ENCODE data around the gene CHST11. TPM values are rescaled to one million over a fixed set of nuclear protein-coding genes. Genes with fewer than 3 reads are reported as not detected.

CHST11 gene
- total RNA-seq, 1 experiment from 2014 or later: 3.8 TPM

- DNase-seq (ENCODE audit: low spot score): no peak
These were observed 171.5 kb downstream of the CHST11 start for GRCh38 chr12:104627990-104628830.

DNA sequence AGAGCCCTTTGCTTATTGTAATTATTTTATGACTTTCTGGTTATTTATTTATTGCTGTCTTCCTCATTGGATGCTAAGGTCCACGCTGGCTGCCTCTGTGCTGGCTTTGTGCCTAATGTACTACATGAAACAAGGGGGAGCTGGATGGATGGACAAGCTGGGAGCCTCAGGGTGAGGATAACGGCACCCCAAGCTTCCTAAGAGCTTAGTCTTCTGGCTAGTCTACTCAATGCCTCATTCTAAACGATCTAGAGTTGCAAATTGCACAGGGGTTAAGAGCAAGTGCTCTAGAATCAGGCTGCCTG is 172.0 kb downstream of the CHST11 start:
- no peak for DNase-seq (ENCODE audit: low spot score)

GRCh38 chr12:104630230-104630670 is 173.5 kb downstream of the CHST11 start:
- DNase-seq (ENCODE audit: low spot score): no peak

GRCh38 chr12:104631867-104632266 is 175.1 kb downstream of the CHST11 start:
- no peak for DNase-seq (ENCODE audit: low spot score)

- no peak for DNase-seq (ENCODE audit: low spot score)
These were observed 176.0 kb downstream of the CHST11 start for GRCh38 chr12:104632724-104633201.

DNA sequence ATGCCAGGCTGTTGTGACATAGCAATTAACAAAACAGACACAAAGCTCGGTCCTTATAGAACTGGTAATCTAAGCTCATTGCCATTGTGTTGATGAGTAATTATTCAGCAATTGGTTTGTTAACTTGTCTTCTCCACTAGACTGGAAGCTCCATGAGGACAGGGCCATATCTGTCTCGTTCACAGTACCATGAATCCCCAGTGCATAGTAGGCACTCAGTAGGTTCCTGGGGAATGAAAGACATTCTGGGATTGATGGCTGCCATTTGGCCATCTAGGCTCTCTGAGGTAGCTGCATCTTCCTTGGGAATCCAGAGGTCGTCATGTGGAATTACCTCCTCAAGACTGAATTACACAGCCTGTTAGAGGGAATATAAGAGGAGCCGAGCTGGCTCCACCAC is 177.3 kb downstream of the CHST11 start:
- no peak for DNase-seq (ENCODE audit: low spot score)

GRCh38 chr12:104634852-104635251 is 178.1 kb downstream of the CHST11 start:
- DNase-seq (ENCODE audit: low spot score): no peak

- DNase-seq (ENCODE audit: low spot score): no peak
These were observed 179.0 kb downstream of the CHST11 start for GRCh38 chr12:104635607-104636343.

DNA sequence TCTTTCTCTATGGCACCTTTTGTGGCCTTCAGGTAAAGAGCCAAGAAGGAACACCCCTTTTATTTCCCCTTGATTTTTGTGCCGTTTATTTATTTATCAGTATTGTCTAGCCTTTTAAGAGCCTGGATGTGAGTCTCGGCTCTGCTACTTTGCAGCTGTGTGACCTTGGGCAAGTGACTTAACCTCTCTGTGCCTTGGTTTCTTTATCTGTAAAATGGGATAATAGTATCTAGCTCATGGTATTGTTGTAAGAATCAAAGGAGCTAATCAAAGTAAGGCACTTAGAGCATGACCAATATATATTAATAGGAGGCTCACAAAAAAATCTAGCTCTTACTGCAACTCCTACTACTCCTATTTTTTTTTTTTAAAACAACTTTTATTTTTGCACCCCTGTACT is 179.7 kb downstream of the CHST11 start:
- no peak for DNase-seq (ENCODE audit: low spot score)

- DNase-seq (ENCODE audit: low spot score): no peak
These were observed 180.9 kb downstream of the CHST11 start for GRCh38 chr12:104637604-104638003.

DNA sequence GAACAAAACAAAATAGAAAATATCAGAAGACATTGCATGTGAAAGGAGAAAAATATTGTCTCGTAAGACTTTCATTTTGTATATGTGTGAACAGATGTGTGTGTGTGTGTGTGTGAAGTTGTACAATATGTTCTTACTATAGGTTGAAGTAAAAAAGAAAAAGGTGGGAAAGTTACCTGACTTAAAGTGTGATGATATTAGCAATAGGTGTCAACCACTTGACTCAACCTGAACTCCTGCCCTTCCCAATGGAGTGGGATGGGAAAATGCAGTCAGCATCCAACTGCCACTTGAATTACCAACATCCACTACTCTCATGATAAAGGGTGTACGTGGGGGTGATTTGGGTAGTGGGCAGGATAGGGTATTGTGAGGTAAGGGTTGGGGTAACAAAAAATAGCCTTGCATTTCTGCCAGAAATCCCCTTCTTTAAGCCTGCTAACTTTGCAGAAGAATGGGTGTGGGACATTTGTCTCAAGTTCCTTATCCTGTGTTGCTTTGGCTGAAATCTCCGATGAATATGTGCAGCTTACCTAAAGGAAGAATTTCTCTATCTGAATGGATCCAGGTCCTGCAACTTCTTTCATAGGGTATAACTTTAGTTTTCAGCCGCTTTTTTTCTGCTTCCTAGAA is 181.6 kb downstream of the CHST11 start:
- no peak for DNase-seq (ENCODE audit: low spot score)

DNA sequence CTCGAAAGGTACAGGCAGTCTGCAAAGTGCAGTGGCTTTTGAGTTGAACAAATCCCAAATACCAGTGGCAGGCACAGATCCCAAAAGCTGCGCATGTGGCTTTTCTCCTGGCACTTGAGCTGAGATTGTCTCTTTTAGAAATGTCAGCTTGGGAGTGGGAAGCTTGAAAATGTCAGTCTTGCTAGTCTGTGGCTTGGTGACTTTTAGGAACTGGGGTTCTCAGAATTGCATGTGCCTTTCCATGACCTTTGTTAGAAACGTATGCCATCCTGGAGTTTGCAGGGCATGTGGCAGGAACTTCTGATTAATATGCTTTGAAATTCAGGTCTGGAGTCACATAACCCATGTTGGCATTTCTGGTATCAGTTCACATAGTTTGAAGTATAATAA is 182.1 kb downstream of the CHST11 start:
- DNase-seq (ENCODE audit: low spot score): no peak

GRCh38 chr12:104640956-104641355 is 184.2 kb downstream of the CHST11 start:
- DNase-seq (ENCODE audit: low spot score): no peak

DNA sequence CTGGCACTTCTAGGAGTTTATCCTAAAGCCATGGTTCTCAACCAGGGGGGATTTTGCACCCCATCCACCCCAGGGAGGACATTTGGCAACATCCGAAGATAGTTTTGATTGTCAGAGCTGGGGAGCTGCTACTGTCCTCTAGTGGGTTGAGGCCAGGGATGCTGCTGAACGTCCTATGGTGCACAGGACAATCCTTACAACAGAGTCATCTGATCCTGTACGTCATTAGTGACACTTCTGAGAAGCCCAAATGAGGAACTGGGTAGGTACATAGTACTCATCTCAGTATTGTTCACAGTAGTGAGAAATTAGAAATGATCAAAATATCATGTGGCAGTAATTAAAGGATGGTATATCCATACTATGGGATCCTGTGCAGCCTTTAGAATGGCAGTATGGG is 185.1 kb downstream of the CHST11 start:
- DNase-seq (ENCODE audit: low spot score): no peak

DNA sequence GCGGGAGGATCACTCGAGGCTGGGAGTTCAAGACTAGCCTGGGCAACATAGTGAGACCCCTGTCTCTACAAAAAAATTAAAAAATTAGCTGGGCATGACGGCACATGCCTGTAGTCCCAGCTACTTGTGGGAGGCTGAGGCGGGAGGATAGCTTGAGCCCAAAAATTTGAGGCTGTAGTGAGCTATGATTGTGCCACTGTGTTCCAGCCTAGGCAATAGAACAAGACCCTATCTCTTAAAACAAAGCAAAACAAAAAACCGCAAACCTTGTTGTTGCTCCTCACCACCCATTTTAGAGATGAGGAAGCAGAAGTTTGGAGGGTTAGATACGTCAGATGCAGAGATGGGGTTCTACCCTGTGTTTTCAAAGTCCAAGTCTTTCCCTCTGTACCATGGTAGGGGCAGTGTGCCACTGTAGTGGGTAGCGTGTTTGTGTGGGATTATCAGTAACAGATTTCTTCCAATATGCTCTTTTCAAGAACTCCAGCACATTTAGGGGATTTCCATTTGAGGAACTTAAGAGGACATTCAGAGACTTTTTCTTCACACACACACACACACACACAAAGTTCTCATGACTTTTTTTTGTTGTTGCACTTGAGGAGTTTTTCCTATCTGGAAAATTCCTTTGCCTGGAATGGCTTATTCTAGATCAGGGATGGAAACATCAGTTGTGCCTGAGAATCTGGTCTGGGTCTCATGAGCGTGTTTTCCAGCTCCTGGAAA is 186.5 kb downstream of the CHST11 start:
- DNase-seq (ENCODE audit: low spot score): no peak

GRCh38 chr12:104643819-104644669 is 187.3 kb downstream of the CHST11 start:
- peak; percentile 32 for DNase-seq (ENCODE audit: low spot score)

GRCh38 chr12:104648756-104649155 is 192.0 kb downstream of the CHST11 start:
- no peak for DNase-seq (ENCODE audit: low spot score)

- no peak for DNase-seq (ENCODE audit: low spot score)
These were observed 192.6 kb downstream of the CHST11 start for GRCh38 chr12:104649217-104649824.

DNA sequence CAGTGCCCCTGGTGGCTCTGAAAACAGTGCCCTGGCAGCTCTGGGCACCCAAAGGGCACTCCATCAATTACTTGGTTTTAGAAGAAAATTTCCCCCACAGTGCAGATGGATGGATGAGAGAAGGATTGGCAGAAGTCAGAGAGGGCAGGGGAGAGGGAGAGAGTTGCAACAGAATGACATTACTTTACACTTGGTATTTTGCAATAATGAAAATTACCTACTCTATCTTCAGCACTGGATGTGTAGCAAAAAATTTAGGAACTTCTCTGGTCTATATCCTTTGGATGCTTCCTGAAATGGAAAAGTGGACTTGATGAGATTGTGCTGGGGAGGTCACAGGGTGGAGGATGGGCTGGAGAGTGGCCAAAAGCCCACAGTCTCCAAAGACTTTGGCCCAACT is 193.2 kb downstream of the CHST11 start:
- no peak for DNase-seq (ENCODE audit: low spot score)

GRCh38 chr12:104650541-104650940 is 193.8 kb downstream of the CHST11 start:
- no peak for DNase-seq (ENCODE audit: low spot score)
